Left ventricle myocardium superior (tissue), 1 donor: ENCODE results near the gene NPB. TPM values are rescaled to one million over a fixed set of nuclear protein-coding genes. Genes with fewer than 3 reads are reported as not detected.

Experiments
- ATAC-seq: fragments of 200-7000 bp; cut with Tn5 transposase; one replicate; pipeline ENCODE4 v1.9.1; 2020; ENCODE audit warnings: mild to moderate bottlenecking, moderate library complexity
- DNase-seq: peaks from one replicate; pipeline ENCODE4 v3.0.0-alpha.2; 2020
- intact Hi-C: fragments of 100-400 bp; cut with micrococcal nuclease; formaldehyde crosslinking; loops from one replicate; pipeline ENCODE4 v1.11.0; 2022
- total RNA-seq: library from RNA; stranded (reverse); fragmentation: NEBNext Ultra II Directional; extraction: Animal tissue kit (Norgen Biotek cat#: 25700); gene quantifications from one replicate; pipeline ENCODE4 v1.2.1, GENCODE V29; 2021
- donor health status: DM: no; HTN: yes; CAD: no; lungs with severe emphysema.

NPB gene
- total RNA-seq, 1 donor from 2014 or later: 0.69 TPM

DNA sequence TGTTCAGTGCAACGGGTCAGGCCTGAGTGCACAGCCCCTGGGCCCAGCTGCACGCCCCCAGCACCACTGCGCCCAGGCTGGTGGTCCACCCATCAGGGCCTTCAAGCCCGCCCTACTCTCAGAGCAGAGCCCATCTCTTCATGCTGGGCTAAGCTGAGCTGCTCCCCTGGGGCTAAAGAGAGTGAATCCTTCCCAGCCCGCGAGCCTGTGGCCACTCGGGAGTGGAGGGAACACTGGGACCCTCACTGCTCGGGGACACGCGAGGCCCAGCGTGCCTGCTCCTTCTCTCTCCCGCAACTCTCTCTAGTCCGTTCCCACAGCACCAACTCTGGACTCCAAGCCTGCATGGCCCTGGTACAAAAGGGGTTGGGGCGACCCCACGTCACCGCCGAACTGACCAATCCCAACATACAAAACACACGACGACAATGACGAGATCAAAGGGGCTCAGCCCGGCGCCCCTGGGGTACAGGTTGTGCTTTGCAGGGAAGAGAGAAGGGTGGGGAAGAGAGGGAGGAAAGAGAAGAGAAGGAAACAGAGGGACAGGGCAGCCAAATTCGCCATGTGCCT is 20.0 kb downstream of the NPB start:
- DNase-seq: no peak
- ATAC-seq: no peak
- intact Hi-C loops: no loop called here

DNA sequence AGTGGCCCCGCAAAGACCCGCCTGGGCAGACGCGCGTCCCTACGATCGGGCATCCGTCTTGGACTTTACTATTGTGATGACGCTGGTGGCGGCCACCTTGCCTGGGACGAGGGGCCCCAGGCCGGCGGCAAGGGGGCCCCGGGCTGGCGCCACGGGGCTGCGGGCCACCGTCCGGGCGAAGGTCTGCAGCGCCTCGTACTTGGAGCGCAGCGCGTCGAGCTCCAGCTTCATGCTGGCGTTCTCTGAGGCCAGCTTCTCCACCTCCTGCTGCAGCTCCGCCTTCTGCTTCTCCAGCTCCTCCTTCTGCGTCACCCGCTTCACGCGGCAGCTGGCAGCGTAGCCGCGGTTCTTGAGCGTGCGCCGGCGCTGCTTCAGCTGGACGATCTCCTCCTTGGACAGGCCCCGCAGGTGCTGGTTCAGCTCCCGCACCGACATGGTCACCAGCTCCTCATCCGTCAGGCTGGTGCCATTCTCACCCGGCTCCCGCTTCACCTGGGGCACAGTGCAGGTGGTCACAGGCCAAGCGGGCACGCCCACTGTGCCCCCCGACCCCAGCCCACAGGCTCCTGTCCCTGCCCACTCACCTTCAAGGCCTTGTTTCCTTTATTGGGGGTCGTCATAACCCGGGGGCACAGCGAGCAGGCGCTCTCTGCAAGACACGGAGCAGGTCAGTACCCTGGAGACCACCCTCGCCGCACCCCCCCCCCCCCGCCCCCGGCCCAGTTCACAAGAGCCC is 20.7 kb downstream of the NPB start:
- DNase-seq (no peak), ATAC-seq (no peak)
- intact Hi-C loops: no loop called here

DNA sequence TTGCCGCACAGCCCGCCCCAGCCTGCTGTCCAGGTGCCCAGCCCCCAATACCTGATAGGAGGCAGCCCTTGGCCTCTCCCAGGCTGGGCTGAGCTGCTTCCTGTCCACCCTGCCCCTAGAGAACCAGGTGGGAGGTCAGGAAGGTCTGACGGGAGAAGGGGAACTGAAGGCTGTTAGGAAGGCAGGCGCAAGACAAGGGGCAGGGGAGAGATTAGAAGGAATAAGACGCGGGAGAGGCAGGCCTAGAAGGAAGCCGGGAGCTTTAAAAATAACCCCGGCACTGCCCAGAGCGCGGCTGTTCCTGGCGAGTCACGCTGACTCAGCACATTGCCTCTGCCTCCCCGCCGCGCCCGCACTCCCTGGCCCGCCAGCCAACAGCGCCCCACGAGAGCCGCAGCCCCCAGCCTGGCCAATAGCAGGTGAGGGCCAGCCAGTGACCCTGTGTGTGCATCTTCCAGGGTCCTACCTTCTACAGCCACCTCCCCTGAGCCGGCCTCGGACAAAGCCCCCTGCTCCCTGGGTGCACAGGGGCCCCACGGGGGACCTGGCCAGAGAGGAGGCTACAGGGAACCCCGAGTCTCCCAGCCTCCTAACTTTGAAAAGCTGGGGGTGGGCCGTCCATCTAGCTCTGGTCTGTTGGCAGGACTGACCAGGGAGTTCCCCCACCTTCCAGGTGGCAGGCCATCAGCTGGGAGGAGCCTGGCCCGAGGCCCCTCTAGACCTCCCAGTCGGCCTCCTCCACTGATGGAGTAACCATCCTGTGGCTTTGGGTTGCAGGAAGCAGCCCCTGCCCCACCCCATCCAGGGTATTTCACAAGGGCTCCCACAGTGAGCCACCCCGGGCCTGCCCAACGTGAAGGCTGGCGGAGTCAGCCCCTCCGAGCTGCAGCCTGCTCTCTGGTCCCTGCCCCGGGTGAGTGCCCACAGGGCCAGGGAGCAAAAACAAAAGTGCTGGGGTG is 21.5 kb downstream of the NPB start:
- peak; percentile 44 for ATAC-seq
- intact Hi-C loops: no loop called here
- DNase-seq: peak; percentile 83

DNA sequence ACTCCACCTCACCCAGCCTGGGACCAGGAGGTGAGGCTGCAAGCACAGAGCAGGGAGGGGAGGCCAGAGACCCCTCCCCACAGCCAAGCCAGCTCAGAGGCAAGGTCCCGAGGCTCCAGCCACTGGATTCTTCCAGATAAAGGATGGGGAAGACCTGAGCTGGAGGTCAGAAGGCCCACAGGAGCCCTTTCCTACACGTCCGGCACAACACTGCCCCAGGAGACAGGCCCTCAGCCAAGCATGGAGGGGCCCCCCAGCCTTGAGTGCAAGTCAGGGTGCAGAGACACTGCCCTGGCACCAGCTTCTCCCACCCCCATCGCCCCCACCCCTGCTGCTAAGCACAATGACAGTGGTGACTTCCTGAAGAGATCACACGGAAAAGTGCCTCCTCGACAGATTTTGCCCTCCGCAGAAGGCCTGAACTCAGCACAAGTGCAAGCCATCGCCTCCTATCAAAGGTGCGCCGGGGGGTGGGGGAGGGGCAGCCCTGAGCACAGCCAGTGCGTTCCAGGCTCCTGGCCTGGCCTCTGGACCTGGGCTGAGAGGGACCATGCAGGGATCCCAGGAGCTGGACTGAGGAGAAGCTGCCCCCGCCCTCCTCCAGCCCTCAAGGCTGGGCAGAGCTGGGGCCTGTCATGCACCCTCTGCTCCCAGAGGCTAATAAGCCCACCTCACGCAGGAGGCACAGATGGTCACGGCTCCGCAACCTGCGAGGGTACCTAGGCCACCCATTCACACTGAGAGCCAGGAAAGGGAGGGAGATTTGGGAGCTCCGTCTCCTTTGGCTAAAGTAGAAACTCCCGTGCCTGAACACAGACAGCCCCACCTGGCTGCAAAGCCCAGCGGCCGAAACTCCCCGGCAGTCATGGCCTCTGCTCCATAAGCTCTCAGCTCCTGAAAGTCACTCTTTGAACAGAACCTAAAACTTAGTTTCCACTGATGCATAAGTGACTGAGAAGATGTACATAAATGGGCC is 22.8 kb downstream of the NPB start:
- intact Hi-C loops: no loop called here
- ATAC-seq: no peak
- DNase-seq: no peak

DNA sequence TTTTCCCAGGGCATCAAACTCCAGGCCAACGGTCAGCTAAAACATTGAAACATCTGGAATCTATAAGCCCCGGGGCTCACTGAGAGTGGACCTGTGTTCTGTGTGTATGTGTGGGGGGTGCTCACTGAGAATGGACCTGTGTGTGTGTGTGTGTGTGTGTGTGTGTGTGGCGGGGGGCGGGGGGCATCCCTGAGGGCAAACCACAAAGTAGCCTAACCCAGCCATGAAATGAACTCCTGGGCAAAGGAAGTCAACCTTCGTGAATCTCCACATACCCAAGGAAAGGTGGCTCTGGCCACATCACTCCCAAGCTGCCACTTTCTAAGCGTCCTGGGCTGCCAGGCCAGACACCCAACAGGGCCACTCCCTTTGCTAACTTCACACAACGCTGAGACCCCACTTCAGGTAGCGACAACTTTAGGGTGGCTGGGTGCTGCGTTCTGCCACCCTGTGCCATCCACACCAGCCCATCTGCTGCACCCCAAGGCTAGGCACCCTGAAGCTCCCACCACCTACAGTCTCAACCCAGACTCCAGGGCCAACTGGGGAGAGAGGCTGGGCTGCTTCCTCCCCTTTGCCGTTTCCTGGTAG is 23.9 kb downstream of the NPB start:
- ATAC-seq (no peak), DNase-seq (no peak)
- intact Hi-C loops: no loop called here

GRCh38 chr17:81926451-81927151 is 24.6 kb downstream of the NPB start:
- ATAC-seq (peak; percentile 58), DNase-seq (peak; percentile 81)
- intact Hi-C loops: no loop called here

GRCh38 chr17:81927152-81927652 is 25.2 kb downstream of the NPB start:
- intact Hi-C loops: no loop called here
- DNase-seq (no peak), ATAC-seq (peak; percentile 1)

DNA sequence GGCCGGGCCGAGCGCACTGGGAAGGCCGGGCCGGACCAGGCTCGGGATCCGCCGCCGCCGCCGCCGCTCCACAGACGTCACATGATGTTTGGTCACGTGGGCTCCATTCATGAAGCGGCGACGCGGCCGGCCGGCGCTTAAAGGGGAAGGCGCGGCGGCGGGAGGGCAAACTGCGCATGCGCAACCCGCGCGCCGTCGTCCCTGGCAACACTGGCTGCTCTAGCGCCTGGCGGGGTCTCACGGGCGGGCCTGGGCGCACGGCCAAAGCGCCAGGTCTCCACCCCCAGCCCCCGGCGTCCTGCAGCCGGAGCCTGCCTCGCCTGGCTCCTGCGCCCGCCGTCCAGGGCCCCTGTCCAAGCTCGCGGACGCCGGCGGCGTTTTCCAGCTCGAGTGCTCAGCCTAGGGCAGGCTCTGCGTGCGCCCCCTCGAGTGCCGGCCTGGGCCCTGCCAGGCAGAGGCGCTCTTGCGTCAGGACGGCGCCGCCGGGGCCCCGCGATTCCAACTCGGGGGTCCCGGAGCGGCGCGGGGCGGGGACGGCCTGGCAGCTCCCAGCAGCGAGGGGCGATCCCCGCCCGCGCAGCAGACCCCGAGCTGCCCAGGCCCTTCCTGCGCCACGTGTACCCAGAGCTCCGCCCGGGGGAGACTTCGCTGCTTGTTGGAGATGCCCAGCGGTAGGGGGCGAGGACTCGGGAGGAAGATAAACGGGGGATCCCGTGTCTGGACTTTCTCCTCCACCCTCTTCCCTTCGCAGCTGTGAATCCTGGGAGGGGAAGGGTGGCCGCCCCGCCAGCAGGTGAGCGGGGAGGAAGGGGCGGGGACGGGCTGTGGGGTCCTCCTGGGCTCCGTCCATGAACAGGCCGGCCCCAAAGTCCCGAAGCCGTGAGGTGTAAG is 25.9 kb downstream of the NPB start, which contains the start of gene MAFG:
TSS of gene MAFG (minus strand) at position 83 of the 891 bp plus-strand sequence. CDS start 4,550 bp downstream, outside the sequence.
- peak; percentile 96 for DNase-seq
- intact Hi-C loops: no loop called here
- ATAC-seq: peak; percentile 63

- DNase-seq (peak; percentile 41), ATAC-seq (no peak)
Measured at GRCh38 chr17:81928544-81929252, 26.7 kb downstream of the NPB start.

GRCh38 chr17:81929253-81930141 is 27.5 kb downstream of the NPB start:
- ATAC-seq (no peak), DNase-seq (no peak)
- intact Hi-C loops: no loop called here

More at GRCh38 chr17:81928544-81929252, 26.7 kb downstream of the NPB start:
- intact Hi-C loops: no loop called here

- intact Hi-C loops: no loop called here
- DNase-seq: peak; percentile 37
- ATAC-seq: no peak
Measured at GRCh38 chr17:81930142-81931125, 28.4 kb downstream of the NPB start.

DNA sequence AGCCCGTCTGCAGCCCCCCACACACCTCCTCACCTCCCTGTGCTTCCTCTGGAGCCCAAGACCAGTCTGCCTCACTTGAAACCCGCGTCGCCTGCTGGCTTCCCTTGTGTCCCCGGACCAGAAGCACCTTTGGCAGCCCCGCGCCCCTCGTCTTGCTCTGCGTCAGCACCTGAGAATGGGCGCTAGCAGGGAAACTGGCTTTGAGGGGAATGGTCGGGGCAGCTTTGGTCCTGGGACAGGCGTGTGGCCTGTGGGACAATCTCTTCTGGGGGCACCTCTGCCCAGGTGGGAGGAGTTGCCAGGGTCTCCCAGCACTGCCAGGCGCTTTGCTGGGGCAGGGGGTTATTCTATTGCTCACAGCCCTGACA is 29.1 kb downstream of the NPB start:
- no peak for ATAC-seq
- DNase-seq: peak; percentile 31
- intact Hi-C loops: no loop called here

DNA sequence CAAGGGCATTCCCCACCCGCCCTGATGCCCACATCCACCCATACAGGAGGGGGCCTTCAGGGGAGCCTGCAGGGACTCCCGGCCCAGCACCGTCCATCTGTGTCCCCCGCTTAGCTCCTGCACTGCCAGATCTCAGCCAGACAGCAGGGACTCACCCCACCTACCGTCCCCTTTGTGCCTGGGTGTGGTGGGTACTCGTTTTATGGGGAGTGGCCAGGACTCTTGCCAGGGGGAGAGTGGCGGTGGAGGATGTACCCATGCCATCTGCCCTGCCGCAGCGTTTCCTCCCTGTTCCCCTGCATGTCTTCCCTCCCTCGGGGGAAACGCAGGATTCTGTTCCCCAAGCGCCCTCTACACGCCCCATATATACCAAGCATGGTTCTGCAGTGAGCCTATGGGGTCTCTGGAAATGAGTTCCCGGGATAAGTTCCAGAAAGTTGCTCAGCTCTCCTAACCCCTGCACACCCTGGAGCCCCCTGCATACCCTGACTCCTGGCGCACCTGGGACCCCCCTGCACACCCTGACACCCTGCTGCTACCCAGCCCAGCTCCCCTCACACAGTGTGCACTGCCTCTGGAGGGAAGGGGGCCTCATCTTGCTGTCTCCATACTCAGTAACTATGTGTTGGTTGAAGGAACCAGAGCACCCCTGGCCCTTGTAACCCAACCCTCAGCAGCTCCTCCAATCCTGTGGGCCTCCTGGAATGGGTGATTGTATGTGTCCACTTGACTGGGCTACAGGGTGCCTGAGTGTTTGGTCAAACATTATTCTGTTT is 29.7 kb downstream of the NPB start:
- DNase-seq: no peak
- ATAC-seq: no peak
- intact Hi-C loops: no loop called here
